Left ventricle myocardium inferior (tissue), 1 donor: Measurements from ENCODE around the gene GSE1. TPM values are rescaled to one million over a fixed set of nuclear protein-coding genes. Genes with fewer than 3 reads are reported as not detected.
A peak's percentile ranks its signal among the peaks of the same experiment; 100 is the strongest.

Experiments used
- DNase-seq: peaks from one replicate; pipeline ENCODE4 v3.0.0-alpha.2; 2020
- H3K27ac ChIP-seq: fragments of 200-600 bp; replicated peaks from 2 replicates; pipeline ENCODE4 v1.8.0; 2021
- H3K27me3 ChIP-seq: fragments of 200-600 bp; 2 replicates; pipeline ENCODE4 v1.8.0; 2021; ENCODE audit warnings: low read depth
- H3K36me3 ChIP-seq: fragments of 200-600 bp; 2 replicates; pipeline ENCODE4 v1.8.0; 2021
- H3K4me1 ChIP-seq: fragments of 200-600 bp; 2 replicates; pipeline ENCODE4 v1.8.0; 2021
- H3K4me3 ChIP-seq: fragments of 200-600 bp; 2 replicates; pipeline ENCODE4 v1.8.0; 2021; ENCODE audit warnings: mild to moderate bottlenecking, moderate library complexity
- H3K9me3 ChIP-seq: fragments of 200-600 bp; replicated peaks from 2 replicates; pipeline ENCODE4 v1.8.0; 2021
- intact Hi-C: fragments of 100-400 bp; cut with micrococcal nuclease; formaldehyde crosslinking; loops from one replicate; pipeline ENCODE4 v1.11.0; 2022
- total RNA-seq: library from RNA; stranded (reverse); fragmentation: NEBNext Ultra II Directional; extraction: Animal tissue kit (Norgen Biotek cat#: 25700); gene quantifications from one replicate; pipeline ENCODE4 v1.2.1, GENCODE V29; 2021
- TF ChIP-seq, protein P1 (sequence below): fragments of 200-600 bp; IDR thresholded peaks from 2 replicates; pipeline ENCODE4 v1.8.0; 2021; ENCODE audit warnings: antibody characterized with exemption, mild to moderate bottlenecking, borderline replicate concordance
- donor health status: DM: no; HTN: yes; CAD: no; lungs with severe emphysema.

The GSE1 gene
- total RNA-seq, 1 donor from 2014 or later, result 34.2 TPM

DNA sequence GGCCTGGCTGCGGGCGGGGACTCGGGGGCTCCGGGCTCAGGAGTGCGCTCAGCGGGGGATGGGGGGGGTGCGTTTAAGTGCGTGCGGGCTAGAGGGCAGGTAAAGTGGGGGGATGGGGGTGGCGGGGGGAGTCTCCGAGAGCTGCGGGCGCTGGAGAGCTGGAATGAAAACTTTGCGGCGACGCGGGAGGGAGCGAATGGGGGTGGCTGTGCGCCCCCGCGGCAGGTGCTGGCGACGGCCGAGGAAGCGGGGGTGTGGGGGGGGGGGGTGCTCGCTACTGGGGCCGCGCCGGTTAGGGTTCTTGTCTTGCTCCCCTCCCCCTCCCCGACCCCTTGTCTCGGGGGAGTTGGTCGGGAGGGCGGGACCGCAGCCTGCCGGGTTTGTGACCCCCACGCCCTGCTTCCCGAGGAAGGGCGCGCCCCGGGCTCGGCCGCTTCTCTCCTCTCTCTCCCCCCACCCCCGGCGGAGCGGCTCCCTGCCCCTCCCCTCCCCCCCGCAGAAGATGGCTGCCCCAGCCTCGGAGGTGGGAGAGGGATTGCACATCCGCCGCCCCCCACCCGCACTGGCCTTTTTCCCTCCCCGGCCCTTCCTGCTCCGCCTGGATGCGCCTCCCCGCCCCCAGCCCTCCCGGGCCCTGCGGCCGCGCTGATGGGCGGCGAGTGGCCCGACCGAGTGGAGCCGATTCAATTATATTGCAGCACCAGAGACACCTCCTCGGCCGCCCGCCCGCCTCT, 649 bp downstream of the GSE1 start:
- Histone ChIP-seq H3K4me3 (peak overlapping the region; percentile 82), H3K36me3 (peaks cover 8% of the 10 kb centered on the region), H3K27me3 (no peaks in the 10 kb centered on the region), H3K27ac (peak overlapping the region; percentile 96), H3K9me3 (no peaks in the 10 kb centered on the region), H3K4me1 (peaks cover 89% of the 10 kb centered on the region)
- TF ChIP-seq, protein P1, sequence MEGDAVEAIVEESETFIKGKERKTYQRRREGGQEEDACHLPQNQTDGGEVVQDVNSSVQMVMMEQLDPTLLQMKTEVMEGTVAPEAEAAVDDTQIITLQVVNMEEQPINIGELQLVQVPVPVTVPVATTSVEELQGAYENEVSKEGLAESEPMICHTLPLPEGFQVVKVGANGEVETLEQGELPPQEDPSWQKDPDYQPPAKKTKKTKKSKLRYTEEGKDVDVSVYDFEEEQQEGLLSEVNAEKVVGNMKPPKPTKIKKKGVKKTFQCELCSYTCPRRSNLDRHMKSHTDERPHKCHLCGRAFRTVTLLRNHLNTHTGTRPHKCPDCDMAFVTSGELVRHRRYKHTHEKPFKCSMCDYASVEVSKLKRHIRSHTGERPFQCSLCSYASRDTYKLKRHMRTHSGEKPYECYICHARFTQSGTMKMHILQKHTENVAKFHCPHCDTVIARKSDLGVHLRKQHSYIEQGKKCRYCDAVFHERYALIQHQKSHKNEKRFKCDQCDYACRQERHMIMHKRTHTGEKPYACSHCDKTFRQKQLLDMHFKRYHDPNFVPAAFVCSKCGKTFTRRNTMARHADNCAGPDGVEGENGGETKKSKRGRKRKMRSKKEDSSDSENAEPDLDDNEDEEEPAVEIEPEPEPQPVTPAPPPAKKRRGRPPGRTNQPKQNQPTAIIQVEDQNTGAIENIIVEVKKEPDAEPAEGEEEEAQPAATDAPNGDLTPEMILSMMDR, result no peak
- intact Hi-C loops, result no loop called here
- peak; percentile 76 for DNase-seq

- Histone ChIP-seq H3K4me1 (peaks cover 92% of the 10 kb centered on the region), H3K9me3 (no peaks in the 10 kb centered on the region), H3K27me3 (no peaks in the 10 kb centered on the region), H3K4me3 (peak overlapping the region; percentile 82), H3K36me3 (peaks cover 8% of the 10 kb centered on the region), H3K27ac (peak overlapping the region; percentile 96)
- DNase-seq, result no peak
- intact Hi-C loops, result no loop called here
- TF ChIP-seq, protein P1, result no peak
Measured at GRCh38 chr16:85614338-85615013, 1.4 kb downstream of the GSE1 start.

DNA sequence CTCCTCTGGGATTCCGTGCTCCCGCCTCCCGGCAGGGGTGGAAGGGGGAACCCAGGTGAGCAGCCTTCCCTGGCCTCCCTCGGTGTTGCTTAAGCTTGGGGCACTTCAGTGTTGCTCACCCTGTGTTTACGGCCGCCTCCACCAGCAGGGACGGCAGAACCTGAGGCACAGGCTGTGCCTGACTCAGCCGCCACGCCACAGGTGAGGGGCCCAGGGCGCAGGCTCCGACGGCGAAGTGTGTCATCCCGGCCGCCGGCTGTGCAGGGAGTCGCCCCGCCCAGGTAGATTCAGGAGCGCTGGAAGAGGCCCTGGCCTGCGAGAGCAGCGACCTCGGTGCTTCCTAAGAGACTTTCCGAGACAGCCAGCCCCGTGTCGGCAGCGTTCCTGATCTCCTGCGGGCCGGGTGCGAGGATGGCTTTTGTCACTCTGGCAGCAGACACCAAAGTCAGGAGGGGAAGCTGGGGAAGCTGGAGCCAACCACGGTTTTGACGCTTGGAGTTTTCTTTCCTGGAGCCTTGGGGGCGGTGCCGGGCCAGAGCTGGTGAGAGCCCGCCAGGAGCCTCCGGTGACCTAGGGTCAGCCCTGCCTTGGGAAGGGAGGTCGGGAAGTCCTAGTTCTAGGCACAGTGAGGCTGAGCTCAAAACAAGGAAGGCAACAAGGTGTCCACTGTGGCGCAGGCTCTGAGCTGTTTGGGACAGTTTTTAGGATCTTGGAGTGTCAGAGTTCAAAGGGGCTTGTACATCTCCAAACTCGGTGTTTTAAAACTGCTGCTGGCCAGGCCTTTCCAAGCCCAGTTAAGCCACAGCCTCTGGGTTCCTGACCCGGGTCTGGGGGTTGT, 2.1 kb downstream of the GSE1 start:
- Histone ChIP-seq H3K4me1 (peaks cover 88% of the 10 kb centered on the region), H3K4me3 (peak overlapping the region; percentile 82), H3K27me3 (no peaks in the 10 kb centered on the region), H3K9me3 (no peaks in the 10 kb centered on the region), H3K27ac (peak overlapping the region; percentile 96), H3K36me3 (peaks cover 8% of the 10 kb centered on the region)
- TF ChIP-seq, protein P1, result no peak
- intact Hi-C loops, result no loop called here
- peak; percentile 56 for DNase-seq

- Histone ChIP-seq H3K9me3 (no peaks in the 10 kb centered on the region), H3K4me1 (peaks cover 80% of the 10 kb centered on the region), H3K27ac (peak overlapping the region; percentile 96), H3K36me3 (peaks cover 8% of the 10 kb centered on the region), H3K4me3 (peak overlapping the region; percentile 82), H3K27me3 (no peaks in the 10 kb centered on the region)
- DNase-seq, result peak; percentile 71
- TF ChIP-seq, protein P1, result peak; percentile 80
- intact Hi-C loops, result no loop called here
Measured at GRCh38 chr16:85615852-85616606, 2.9 kb downstream of the GSE1 start.
